NCI-H2029 (cell line): Measurements from ENCODE around the gene GPC5.
"Not testable (repeated sequence)": the region's sequence is repeated elsewhere in the genome, so short reads cannot be mapped to it uniquely, and the experiment has no call there.

Experiments used
- DNase-seq: peaks from one replicate; lab custom pipeline; 2025; lab: John Stamatoyannopoulos, UW

Gene GPC5

GRCh38 chr13:92461831-92462230 is 1063.4 kb downstream of the GPC5 start:
- no peak for DNase-seq

DNA sequence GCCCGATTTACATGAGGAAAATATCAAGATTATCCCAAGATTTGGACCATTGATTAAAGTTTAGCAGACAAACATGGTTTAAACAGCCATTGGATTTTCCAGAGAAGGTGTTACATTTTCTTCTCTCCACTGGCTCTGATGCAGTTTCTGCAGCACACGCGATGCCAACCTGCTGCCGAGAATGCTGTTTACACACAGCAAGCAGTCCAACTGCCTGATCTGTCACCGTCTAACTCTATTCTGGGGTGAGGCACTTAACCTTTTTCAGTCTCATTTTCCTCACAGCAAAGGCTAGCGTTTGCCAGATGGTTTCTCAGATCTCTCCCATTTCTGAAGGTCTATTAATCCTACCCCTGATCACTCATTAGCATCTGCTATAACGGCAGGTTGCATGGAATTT is 1064.7 kb downstream of the GPC5 start:
- DNase-seq, result peak; percentile 90

DNA sequence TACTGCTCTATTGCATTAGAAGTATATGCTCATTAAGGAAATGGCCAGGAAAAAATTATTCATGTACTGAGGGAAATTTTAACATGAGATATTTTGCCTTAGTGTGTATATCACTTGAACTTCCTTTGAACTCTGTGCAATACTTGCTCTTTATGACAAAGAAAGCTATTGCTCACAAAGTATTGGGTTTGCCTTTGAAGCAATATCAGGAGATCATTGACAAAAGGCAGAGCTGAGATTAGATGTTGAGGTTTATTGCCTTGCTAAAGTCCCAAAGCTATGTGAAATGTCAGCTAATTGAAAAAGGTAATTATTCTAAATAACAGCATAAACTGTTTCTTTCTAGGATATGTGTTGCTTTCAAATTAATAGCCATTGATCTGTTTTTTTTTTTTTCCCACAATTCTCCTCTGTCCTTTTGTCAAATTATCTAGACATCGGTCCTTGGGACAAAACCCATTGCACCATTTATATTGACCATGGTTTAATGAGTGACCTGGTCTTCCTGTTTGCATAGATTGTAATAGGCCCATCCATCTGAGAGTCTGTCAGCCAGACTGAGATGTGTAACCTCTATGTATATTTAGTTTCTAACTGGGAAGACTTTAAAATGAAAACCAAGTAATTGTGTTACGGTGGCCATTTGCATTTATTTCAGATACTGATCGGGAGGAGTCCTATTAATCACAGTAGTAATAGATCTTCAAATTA is 1075.5 kb downstream of the GPC5 start:
- DNase-seq, result no peak

DNA sequence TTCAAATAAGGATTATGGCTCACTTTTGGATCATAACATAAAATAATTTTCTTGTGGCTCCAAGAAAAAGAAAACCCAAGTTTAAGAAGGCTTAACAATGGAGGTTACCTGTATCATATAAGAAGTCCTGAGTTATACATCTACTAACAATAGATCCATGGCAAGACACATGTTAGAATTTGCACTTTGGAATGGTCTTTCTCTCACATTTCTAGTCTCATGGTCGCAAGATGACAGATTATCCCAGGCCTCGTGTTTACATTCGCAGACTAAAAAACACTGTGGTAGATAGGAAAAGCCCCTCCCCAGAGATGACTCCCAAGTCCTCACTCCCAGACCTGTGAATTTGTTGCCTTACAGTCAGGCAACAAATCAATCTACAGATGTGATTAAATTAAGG is 1082.0 kb downstream of the GPC5 start:
- no peak for DNase-seq

DNA sequence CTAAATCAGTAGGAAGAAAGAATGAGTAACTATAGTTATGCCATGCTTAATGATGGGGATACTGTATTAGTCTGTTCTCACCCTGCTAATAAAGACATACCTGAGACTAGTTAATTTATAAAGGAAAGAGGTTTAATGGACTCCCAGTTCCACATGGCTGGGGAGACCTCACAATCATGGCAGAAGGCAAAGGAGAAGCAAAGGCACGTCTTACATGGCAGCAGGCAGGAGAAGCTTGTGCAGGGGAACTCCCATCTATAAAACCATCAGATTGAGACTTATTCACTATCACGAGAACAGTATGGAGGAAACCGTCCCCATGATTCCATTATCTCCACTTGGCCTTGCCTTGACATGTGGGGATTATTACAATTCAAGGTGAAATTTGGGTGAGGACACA is 1084.4 kb downstream of the GPC5 start:
- not testable (repeated sequence) for DNase-seq

GRCh38 chr13:92483894-92484293 is 1085.5 kb downstream of the GPC5 start:
- DNase-seq, result no peak

DNA sequence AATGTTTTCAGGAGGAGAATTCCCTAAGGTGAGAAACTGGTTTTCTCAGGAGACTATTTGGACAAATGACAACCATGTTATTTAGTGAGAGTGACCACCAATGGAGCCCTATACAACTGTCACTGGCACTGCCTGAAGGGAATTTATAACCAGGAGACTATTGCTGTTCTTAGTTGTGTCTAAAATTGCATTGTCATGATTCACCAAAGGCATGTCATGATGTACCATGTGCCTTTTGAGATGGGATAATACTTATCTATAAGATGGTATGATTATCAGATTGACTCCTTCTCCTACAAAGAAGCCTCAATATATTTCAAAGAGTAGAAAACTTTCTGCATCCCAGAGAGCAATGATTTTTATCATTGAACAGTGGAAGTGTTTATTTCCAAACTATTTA is 1088.8 kb downstream of the GPC5 start:
- no peak for DNase-seq

DNA sequence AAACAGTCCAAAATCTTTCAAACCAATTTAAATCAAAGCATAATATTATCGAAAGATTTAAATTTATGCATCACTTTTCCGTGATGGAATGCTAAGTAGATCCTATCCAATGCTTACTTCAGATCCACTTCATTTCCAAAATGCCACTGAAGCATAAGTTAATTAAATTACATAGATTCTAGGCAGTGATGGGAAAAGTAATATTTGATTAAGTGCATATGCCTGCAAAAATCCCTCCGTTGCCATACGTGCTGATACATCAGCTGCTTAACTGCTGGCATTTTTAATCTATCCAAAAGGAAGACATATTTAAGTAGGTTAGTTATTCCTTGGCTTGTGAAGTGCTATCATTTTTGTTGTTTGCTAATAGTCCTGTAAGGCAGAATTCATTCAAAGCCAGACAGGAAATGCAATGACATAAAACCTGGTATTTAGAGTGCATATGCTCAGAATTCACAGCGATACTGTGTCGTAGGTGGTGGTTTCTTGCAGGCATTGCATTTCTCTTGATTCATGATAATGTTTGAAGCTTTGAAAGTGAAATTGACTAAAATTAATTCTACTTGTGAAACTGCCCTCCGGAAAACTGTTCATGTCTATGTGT is 1089.9 kb downstream of the GPC5 start:
- DNase-seq, result no peak

GRCh38 chr13:92491839-92492238 is 1093.4 kb downstream of the GPC5 start:
- no peak for DNase-seq

- DNase-seq, result no peak
Measured at GRCh38 chr13:92494915-92495314, 1096.5 kb downstream of the GPC5 start.

DNA sequence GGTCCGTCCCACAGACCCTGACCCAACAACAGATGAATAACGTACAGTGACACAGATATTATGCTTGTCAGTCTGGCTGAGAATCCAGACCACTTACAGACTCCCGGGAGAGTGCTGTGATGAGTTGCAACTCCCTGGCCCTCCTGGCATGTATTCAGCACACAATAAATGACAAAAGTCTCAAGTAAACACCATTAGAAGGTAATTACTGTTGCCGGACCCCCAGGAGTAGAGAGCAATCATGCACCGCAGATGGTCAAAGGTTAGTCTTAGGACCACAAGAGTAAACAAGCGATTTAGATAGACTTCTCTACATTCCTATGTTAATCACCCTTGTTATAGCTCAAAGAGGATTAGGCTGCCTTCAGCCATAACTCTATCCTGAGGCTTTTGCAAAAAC is 1101.8 kb downstream of the GPC5 start:
- DNase-seq, result no peak

DNA sequence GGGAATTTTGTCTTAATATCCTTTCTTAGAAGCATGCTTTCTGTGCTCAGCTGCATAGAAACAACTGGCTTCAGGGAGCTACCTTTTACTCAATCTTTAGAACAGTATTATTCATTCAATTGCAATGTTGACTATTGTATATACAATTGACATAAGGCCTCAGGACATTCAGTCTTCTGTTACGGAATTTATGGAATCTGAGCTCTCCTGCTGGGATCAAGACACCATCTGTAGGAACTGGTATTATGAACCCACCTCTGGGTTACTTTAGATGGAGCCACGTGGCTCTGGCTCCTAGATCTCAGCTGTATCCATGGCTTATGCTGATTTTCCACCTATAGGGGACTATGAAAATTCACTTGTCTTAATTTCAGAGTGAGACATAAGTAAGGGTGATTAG is 1112.0 kb downstream of the GPC5 start:
- no peak for DNase-seq

GRCh38 chr13:92512852-92513251 is 1114.4 kb downstream of the GPC5 start:
- peak; percentile 68 for DNase-seq

DNA sequence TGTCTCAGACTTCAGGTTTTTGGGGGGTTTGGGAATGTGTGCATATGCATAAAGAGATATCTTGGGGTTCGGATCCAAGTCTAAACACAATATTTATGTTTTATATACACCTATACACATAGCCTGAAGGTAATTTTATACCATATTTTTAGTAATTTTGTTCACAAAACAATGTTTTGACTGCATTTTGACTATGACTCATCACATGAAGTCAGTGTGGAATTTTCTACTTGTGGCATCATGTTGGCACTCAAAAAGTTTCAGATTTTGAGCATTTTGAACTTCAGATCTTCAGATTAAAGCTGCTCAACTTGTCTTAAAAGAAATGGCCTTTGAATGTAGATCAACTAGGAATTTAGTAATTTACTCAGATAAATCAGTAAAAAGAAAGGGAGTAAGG is 1115.3 kb downstream of the GPC5 start:
- no peak for DNase-seq

GRCh38 chr13:92514420-92515125 is 1116.2 kb downstream of the GPC5 start:
- no peak for DNase-seq

DNA sequence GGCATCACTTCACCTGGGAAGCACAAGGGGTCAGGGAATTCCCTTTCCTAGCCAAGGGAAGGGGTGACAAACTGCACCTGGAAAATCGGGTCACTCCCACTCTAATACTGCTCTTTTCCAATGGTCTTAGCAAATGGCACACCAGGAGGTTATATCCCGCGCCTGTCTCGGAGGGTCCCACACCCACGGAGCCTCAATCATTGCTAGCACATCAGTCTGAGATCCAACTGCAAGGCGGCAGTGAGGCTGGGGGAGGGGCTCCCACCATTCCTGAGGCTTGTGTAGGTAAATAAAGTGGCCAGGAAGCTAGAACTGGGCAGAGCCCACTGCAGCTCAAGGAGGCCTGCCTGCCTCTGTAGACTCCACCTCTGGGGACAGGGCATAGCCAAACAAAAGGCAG is 1118.5 kb downstream of the GPC5 start:
- not testable (repeated sequence) for DNase-seq

DNA sequence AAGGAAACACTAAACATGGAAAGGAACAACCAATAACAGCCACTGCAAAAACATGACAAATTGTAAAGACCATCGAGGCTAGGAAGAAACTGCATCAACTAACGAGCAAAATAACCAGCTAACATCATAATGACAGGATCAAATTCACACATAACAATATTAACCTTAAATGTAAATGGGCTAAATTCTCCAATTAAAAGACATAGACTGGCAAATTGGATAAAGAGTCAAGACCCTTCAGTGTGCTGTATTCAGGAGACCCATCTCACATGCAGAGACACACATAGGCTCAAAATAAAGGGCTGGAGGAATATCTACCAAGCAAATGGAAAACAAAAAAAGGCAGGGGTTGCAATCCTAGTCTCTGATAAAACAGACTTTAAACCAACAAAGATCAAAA is 1120.2 kb downstream of the GPC5 start:
- DNase-seq, result not testable (repeated sequence)

DNA sequence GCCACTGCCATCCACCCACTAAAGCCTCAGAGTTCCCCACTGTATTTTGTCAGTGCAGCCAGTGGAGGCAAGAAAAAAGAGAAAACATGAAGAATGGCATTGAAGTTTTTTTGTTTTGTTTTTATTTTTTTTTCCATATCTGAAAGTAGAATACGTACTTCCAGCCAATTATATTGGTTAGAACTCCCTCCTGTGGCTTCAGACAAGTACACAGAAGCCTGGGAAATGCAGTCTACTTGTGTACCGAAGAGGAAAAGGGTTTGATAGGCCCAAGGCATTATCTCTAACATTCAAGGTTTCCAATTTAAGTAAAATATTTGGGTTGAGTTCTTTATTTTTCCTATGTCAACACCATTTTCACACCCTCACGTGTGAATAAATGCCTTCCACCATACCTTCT is 1131.9 kb downstream of the GPC5 start:
- no peak for DNase-seq

DNA sequence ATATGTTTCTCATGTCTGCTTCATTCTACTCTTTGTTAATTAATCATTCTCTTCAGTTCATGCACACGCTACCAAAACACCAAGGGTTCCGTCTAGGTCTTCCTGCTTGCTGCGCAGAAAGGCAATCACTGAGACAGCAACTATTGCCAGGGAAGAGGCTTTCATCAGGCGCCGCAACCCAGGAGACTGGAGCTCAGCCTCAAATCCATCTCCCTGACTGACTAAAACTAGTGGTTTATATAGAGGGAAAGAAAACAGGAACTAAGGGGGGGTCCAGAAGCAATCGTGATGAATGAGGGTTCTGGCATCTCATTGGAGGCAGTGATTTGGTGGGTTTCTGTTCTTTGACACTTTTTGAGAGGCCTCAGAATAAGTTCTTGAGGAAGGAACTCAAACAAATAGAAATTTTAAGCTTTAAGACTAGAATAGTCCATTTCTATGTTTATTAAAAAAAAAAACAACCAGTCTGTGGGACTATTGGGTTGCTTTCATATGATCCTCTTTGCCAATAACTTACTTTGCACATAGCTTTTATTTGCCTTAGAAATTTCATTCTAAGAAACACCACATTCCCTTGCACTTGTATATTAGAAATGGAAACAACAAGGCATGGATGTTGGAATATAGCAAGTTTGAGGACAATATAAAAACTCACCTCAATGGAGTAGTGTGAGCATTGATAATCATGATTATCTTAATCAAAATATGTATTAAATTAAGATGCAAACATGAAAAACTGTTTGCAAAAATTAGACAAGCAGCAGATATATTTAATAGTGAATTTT is 1137.0 kb downstream of the GPC5 start:
- DNase-seq, result no peak

- DNase-seq, result no peak
Measured at GRCh38 chr13:92537471-92537870, 1139.0 kb downstream of the GPC5 start.

DNA sequence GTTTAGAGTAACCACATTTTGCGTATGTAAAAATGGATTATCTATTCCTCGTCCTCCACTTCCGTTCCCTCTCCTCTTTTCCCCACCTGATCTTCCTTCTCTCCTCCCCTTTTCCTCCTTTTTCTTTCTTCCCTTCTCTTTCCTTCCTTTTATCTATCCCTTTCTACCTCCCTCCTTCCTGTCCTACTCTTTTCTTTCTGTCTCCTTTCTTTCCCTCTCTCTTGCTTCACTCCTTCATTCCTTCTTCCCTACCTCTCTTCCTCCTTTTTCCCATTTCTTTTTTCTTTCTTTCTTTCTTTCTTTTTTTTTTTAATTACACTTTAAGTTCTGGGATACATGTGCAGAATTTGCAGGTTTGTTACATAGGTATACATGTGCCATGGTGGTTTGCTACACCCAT is 1139.7 kb downstream of the GPC5 start:
- DNase-seq, result no peak

DNA sequence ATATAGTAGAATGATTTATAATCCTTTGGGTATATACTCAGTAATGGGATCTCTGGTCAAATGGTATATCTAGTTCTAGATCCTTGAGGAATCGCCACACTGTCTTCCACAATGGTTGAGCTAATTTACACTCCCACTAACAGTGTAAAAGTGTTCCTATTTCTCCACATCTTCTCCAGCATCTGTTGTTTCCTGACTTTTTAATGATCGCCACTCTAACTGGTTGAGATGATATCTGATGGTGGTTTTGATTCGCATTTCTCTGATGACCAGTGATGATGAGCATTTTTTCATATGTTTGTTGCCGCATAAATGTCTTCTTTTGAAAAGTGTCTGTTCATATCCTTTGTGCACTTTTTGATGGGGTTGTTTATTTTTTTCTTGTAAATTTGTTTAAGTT is 1140.7 kb downstream of the GPC5 start:
- not testable (repeated sequence) for DNase-seq

GRCh38 chr13:92547266-92547665 is 1148.8 kb downstream of the GPC5 start:
- no peak for DNase-seq
